ENCODE results near the gene SLC25A33.
"Not testable (repeated sequence)": the region's sequence is repeated elsewhere in the genome, so short reads cannot be mapped to it uniquely, and the experiment has no call there.

SLC25A33 gene

GRCh38 chr1:9539829-9540550 lies 725 bp downstream of the SLC25A33 start:
- DNase-seq, result peak; percentile 77 to 91 (median 78)

DNA sequence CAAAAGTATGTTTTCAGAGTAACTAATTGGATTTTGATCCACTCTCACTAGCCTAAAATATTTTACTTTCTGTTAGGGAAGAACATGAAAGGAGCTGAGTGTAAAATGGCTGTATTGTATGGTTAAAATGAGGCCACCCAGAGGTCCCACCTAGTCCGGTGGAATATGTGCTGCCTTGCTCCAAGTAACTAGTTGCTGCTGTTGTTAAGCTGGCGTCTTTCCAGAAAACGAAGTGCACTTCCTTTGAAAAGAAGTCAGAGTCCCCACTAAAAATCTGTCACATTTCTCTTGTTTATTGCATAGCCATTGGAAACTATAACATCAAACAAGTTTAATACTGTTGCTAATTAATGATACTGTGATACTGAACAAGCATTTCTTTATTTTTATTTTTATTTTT lies 3.2 kb downstream of the SLC25A33 start:
- peak in 2 of 3 donors; percentile 13 to 29 for DNase-seq

GRCh38 chr1:9544926-9545325 lies 5.7 kb downstream of the SLC25A33 start:
- DNase-seq, result no peak

DNA sequence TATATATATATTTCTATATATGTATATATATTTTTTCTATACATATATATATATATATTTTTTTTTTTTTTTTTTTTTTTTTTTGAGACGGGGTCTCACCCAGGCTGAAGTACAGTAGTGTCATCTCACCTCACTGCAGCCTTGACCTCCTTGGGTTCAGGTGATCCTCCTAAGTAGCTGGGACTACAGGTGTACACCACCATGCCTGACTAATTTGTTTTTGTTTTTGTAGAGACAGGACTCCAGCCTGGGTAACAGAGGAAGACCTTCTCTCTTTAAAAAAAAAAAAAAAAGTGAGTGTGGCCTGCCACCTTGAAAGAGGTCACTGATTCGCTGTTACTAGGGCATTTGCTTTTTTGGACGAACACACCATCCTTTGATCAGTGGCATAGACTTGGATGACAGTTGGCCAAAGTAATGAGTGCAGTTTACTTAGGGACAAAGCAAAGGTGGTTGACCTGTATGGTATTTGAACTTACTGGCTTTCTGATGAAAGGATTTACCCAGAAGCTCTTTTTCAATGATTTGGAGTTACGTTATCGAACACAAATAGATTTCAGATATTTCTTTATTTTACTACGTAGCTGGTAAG lies 10.8 kb downstream of the SLC25A33 start:
- no peak for DNase-seq

DNA sequence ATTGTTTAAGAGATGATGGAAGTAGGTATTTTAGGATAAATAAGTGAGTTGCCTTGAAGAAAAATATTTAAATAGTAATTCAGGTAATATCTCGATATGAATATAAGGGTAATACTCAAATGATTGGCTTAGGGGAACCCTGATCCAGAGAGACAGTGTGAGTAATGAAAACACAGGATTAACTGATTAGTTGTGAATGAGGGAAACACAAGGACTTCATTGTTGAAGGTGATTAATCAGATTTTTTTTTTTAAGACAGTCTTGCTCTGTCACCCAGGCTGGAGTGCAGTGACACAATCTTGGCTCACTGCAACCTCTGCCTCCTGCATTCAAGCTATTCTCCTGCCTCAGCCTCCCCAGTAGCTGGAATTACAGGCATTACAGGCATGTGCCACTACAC lies 12.7 kb downstream of the SLC25A33 start:
- no peak for DNase-seq

DNA sequence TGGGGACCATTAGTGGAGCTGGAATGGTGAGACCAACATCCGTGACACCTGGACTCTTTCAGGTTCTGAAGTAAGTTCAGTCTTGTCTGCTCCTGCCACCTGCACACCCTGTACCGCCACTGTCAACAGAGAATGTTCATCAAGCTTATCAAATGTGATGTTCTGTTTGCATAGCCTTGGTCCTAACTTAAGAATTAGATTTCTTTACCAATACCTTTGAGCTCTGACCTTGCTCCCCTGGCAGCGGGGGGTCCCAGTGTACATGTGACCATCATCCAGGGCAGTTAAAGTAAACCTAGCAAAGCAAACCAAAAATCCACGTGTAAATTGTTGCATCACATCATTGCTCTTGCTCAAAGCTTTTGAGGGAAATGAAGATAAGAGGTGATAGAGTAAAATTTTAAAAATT lies 14.5 kb downstream of the SLC25A33 start:
- DNase-seq, result no peak

DNA sequence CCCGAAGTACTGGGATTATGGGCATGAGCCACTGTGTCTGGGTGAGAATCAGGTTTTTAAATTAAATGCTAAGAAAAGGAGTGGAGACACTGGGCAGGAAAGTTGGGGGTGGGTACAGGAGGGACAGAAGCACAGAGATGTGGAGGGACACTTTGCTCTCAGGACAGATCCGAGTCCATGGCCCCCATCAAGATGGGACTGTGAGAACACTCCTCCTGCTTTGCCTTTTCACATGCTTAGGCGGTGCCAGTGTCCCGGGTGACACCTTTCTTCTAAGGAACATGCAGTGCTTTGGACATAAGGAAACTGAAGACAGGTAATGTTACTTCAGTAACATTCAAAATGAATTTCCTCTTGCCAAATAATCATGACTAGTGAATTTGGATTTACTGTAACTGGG lies 16.7 kb downstream of the SLC25A33 start:
- DNase-seq, result no peak

DNA sequence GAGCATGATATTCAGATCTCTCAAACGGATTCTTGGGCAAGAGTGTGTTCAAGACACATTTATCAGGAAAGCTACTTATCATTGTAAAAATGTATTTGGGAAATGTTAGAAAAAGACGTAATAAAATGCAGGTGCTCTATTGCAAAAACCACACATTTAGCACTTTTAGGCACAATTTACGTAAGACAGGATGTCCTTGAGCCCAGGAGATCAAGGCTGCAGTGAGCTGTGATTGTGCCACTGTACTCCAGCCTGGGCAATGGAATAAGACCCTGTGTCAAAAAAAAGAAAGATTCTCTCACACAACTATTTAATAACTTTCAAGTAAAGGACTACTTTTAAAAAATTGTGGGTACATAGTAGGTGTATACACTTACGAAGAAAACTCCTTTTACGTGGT lies 18.4 kb downstream of the SLC25A33 start:
- no peak for DNase-seq

DNA sequence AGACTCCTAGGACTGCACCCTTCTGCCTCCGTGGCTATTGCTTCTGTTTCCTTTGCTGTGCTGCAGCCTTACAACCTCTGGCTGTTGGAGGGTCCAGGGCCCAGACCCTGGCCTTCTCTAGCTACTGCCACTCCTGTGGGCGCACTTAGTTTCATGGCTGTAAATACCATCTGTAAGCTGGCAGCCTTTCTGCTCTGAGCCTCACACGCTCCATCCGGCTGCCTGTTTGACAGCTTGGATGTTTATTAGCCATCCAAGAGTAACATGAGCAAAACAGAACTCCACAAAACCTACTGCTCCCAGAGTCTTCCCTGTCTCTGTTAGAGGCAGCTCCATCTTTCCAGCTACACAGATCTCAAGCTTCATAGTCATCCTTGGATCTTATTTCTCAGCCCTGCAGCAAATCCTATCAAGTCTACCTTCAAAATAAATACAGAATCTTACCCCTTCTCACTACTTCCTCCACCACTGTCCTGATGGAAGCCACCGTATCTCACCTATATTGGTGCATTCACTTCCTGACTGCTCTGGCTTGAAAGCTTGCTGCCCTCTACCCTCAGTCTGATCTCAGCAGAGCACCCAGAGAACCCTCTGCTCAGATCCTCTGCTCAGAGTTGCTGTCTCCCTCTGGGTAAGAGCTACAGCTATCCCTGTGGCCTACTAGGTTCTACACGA lies 19.1 kb downstream of the SLC25A33 start:
- DNase-seq, result no peak

- DNase-seq, result no peak
Observed at GRCh38 chr1:9558946-9559545, 19.8 kb downstream of the SLC25A33 start.

- no peak for DNase-seq
Observed at GRCh38 chr1:9559673-9560072, 20.4 kb downstream of the SLC25A33 start.

DNA sequence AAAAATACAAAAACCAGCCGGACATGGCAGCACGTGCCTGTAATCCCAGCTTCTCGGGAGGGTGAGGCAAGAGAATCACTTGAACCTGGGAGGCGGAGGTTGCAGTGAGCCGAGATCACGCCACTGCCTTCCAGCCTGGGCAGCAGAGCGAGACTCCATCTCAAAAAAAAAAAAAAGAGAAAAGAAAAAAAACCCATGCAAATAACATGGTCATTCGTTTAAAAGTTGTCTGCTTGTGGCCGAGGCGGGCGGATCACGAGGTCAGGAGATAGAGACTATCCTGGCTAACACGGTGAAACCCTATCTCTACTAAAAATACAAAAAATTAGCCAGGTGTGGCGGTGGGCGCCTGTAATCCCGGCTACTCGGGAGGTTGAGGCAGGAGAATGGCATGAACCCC lies 20.8 kb downstream of the SLC25A33 start:
- not testable (repeated sequence) for DNase-seq

DNA sequence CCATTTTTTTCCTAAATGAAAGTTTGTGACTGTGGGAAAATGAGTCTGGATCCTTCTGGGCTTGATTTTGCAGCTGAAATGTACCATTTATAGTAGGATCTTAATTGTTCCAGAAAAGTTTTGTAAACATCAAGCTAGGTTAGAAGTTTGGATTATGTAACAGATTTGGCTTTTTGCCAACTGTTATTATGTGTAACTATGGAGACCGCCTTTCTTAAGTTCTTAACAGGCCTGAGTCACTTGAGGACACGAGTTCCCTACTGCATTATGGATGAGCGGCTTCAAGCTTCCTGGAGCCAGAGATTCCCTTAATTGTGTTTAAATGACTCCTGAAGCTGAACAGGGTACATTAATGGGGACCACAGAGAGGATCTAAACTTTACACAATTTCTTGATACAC lies 22.2 kb downstream of the SLC25A33 start:
- DNase-seq, result peak; percentile 67 to 87 (median 82)

DNA sequence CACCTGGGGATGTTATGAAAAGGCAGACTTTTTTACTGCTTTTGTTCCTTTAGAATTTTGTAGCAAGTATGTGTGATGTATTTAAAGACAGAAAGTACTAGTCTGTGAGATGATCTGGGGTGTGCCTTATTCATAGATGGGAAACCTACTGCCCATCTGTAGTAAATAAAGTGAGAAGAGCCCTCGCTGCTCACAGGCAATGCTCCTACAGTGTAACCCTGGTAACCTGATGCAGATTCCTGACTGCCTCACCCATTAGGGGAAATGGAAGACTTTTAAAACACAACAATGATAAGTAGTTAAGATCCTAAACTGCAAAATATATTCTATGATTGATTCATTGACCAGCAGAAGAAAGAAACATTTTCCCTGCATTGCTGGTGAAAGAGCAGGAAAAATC lies 30.0 kb downstream of the SLC25A33 start:
- DNase-seq, result no peak

- peak in 2 of 3 donors; percentile 21 to 22 for DNase-seq
Observed at GRCh38 chr1:9570886-9571529, 31.7 kb downstream of the SLC25A33 start.

DNA sequence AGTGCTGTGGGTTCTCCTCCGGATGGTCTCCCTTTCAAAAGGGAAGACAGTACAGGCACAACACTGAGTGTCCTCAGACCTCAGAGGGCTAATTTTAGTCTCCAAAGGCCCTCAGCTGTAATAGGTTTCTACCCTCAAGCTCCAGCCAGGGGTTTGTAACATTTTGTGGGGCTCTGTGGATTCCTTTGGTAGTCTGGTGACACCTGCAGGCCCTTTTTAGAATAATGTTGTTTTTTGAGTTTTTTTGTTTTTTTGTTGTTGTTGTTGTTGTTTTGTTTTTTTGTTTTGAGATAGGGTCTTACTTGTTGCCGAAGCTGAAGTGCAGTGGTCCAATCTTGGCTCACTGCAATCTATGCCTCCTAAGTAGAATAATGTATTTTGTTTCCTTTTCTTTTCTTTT lies 34.5 kb downstream of the SLC25A33 start:
- peak; percentile 21 to 32 (median 30) for DNase-seq

- DNase-seq, result no peak
Observed at GRCh38 chr1:9575486-9575885, 36.2 kb downstream of the SLC25A33 start.

DNA sequence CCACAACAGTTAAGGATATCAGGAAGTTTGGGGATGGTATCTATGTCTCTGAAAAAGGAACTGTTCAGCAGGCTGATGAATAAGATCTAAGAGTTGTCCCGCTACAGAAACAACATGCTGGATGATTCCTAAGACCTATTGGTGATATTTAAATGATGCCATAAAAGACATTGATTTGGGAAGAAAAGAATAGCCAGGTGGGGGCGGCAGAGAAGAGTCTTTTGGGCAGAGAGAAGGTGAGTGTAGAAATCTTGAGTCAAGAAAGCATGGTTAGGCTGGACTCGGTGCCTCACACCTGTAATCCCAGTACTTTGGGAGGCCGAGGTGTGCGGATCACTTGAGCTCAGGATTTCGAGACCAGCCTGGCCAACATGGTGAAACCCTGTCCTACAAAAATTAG lies 37.6 kb downstream of the SLC25A33 start:
- DNase-seq, result no peak

- no peak for DNase-seq
Observed at GRCh38 chr1:9577423-9577822, 38.2 kb downstream of the SLC25A33 start.

DNA sequence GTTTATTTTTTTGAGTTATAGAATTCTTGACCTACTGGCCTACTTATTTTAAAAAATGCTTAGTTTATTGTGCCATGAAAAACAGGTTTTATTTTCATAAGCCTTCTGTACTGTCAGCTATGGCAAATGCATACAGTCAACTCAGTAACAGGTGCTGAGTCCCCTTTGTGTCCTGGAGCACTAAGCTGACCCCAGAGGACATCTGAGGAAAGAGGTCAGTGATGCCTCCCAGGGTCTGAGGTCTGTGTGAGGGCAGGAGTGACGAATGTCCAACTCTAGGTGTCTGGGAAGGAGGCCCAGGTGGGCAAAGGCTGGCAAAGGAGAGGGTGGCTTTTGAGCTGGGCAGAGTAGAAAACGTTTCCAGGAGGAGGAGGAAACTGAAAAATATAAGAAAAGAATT lies 41.7 kb downstream of the SLC25A33 start:
- no peak for DNase-seq

DNA sequence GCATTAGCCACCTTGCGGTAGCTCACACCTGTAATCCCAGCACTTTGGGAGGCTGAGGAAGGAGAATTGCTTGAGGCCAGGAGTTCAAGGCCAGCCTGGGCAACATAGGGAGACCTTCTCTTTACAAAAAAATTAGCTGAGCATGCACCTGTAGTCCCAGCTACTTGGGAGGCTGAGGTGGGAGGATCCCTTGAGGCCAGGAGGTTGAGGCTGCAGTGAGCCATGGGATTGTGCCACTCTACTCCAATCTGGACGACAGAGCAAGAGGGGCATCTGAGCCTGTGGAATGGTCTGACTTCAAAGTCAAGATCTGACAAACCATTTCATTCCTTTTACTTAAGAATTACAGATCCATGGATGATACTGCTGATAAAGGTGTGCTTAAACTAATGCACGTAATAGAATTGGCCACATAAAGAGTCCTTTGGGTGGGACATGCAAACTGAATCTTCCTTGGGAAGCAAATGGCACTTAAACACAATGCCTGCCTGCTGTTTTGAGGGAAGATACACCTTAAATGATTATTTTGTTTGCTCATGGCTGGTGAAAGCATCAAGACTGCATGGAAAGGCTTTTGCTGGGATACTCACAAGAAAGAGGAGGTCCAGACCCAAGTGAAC lies 47.0 kb downstream of the SLC25A33 start:
- no peak for DNase-seq

GRCh38 chr1:9588551-9589143 lies 49.4 kb downstream of the SLC25A33 start, which contains the start of gene TMEM201:
Gene TMEM201 (plus strand): TSS chr1:9588911. CDS start chr1:9588931, 20 bp downstream.
- DNase-seq, result peak; percentile 95 to 99 (median 98)

All from suppressor macrophage treated with lipopolysaccharide for 1 hour (primary cell).